H9 (cell line): ENCODE results near the gene PTPRB. TPM values are rescaled to one million over a fixed set of nuclear protein-coding genes. Genes with fewer than 3 reads are reported as not detected.

Source experiments
- DNase-seq: peaks from one replicate; pipeline ENCODE4 v3.0.0-alpha.2; 2017
- H2AFZ ChIP-seq: one replicate; pipeline ENCODE4 v1.6.1; 2013; ENCODE audit warnings: mild to moderate bottlenecking, low read length, control low read depth, moderate library complexity
- H2AK5ac ChIP-seq: 2 replicates; pipeline ENCODE4 v1.6.1; 2013; ENCODE audit warnings: low read length, control low read depth, mixed read lengths; ENCODE audit not compliant: insufficient read length
- H2BK120ac ChIP-seq: one replicate; pipeline ENCODE4 v1.6.1; 2013; ENCODE audit warnings: low read depth, mild to moderate bottlenecking, low read length, control low read depth, inconsistent platforms; ENCODE audit not compliant: poor library complexity, severe bottlenecking
- H2BK12ac ChIP-seq: 2 replicates; pipeline ENCODE4 v1.6.1; 2013; ENCODE audit warnings: low read length, control low read depth, mixed read lengths, low read depth; ENCODE audit not compliant: insufficient read length
- H2BK15ac ChIP-seq: 2 replicates; pipeline ENCODE4 v1.6.1; 2013; ENCODE audit warnings: low read depth, low read length, control low read depth
- H2BK20ac ChIP-seq: one replicate; pipeline ENCODE4 v1.6.1; 2013; ENCODE audit warnings: low read depth, mild to moderate bottlenecking, low read length, control low read depth, inconsistent platforms; ENCODE audit not compliant: poor library complexity, severe bottlenecking
- H2BK5ac ChIP-seq: 2 replicates; pipeline ENCODE4 v1.6.1; 2013; ENCODE audit warnings: low read length, control low read depth, mixed read lengths; ENCODE audit not compliant: insufficient read length
- H3K14ac ChIP-seq: 2 replicates; pipeline ENCODE4 v1.6.1; 2013; ENCODE audit warnings: low read length, control low read depth; ENCODE audit not compliant: insufficient read depth
- H3K18ac ChIP-seq: 2 replicates; pipeline ENCODE4 v1.6.1; 2013; ENCODE audit warnings: low read depth, mild to moderate bottlenecking, mixed read lengths, low read length, control low read depth; ENCODE audit not compliant: insufficient read length
- H3K23ac ChIP-seq: 2 replicates; pipeline ENCODE4 v1.6.1; 2013; ENCODE audit warnings: low read length, control low read depth, mixed read lengths, low read depth; ENCODE audit not compliant: insufficient read length
- H3K23me2 ChIP-seq: 2 replicates; pipeline ENCODE4 v1.6.1; 2013; ENCODE audit warnings: low read depth, mild to moderate bottlenecking, mixed read lengths, low read length, control low read depth; ENCODE audit not compliant: insufficient read length, poor library complexity, severe bottlenecking
- H3K27ac ChIP-seq: 2 replicates; pipeline ENCODE4 v1.5.1; 2013; ENCODE audit warnings: low read length, control low read depth, mixed read lengths, low read depth; ENCODE audit not compliant: insufficient read length
- H3K27me3 ChIP-seq: 2 replicates; pipeline ENCODE4 v1.6.1; 2013; ENCODE audit warnings: low read length, control low read depth, inconsistent platforms; ENCODE audit not compliant: insufficient read depth
- H3K4ac ChIP-seq: 2 replicates; pipeline ENCODE4 v1.6.1; 2013; ENCODE audit warnings: low read depth, mild to moderate bottlenecking, control low read depth, inconsistent platforms, low read length, moderate library complexity
- H3K4me1 ChIP-seq: 2 replicates; pipeline ENCODE4 v1.6.1; 2013; ENCODE audit warnings: low read length, control low read depth, inconsistent platforms; ENCODE audit not compliant: insufficient read depth
- H3K4me2 ChIP-seq: 2 replicates; pipeline ENCODE4 v1.6.1; 2013; ENCODE audit warnings: low read length, control low read depth, mixed read lengths; ENCODE audit not compliant: insufficient read length, insufficient read depth
- H3K56ac ChIP-seq: 2 replicates; pipeline ENCODE4 v1.6.1; 2013; ENCODE audit warnings: low read depth, mild to moderate bottlenecking, mixed read lengths, low read length, control low read depth; ENCODE audit not compliant: insufficient read length
- H3K79me1 ChIP-seq: 2 replicates; pipeline ENCODE4 v1.6.1; 2013; ENCODE audit warnings: low read depth, mild to moderate bottlenecking, moderate library complexity, low read length, control low read depth, inconsistent platforms; ENCODE audit not compliant: insufficient read depth, poor library complexity, severe bottlenecking
- H3K79me2 ChIP-seq: 2 replicates; pipeline ENCODE4 v1.6.1; 2013; ENCODE audit warnings: low read length, control low read depth, inconsistent platforms; ENCODE audit not compliant: insufficient read depth
- H3K9ac ChIP-seq: 2 replicates; pipeline ENCODE4 v1.6.1; 2013; ENCODE audit warnings: low read length, control low read depth, mixed read lengths; ENCODE audit not compliant: insufficient read length; ENCODE audit errors: extremely low read depth
- H3K9me3 ChIP-seq: one replicate; pipeline ENCODE4 v1.6.1; 2013; ENCODE audit warnings: low read depth, low read length, inconsistent platforms; ENCODE audit not compliant: control insufficient read depth
- H3T11ph ChIP-seq: one replicate; pipeline ENCODE4 v1.6.1; 2013; ENCODE audit warnings: mild to moderate bottlenecking, low read length, control low read depth, inconsistent platforms
- H4K20me1 ChIP-seq: one replicate; pipeline ENCODE4 v1.6.1; 2013; ENCODE audit not compliant: control insufficient read depth, insufficient read length, insufficient read depth
- H4K5ac ChIP-seq: 2 replicates; pipeline ENCODE4 v1.6.1; 2013; ENCODE audit warnings: low read depth, mild to moderate bottlenecking, mixed read lengths, low read length, control low read depth; ENCODE audit not compliant: insufficient read length
- H4K8ac ChIP-seq: replicated peaks from 2 replicates; pipeline ENCODE4 v1.6.1; 2013; ENCODE audit warnings: low read length, control low read depth, mixed read lengths, low read depth; ENCODE audit not compliant: insufficient read length
- H4K91ac ChIP-seq: 2 replicates; pipeline ENCODE4 v1.6.1; 2013; ENCODE audit warnings: low read depth, mild to moderate bottlenecking, moderate library complexity, mixed read lengths, low read length, control low read depth; ENCODE audit not compliant: insufficient read length
- H3K27ac Mint-ChIP-seq, 3 experiments: 2 replicates in 2 of 3; 3 replicates in 1 of 3; pipeline ENCODE4 v1.8.0; 2020 to 2021; ENCODE audit warnings: mixed read lengths in 3 of 3, mild to moderate bottlenecking in 1 of 3, moderate library complexity in 1 of 3
- H3K27me3 Mint-ChIP-seq: 2 replicates; pipeline ENCODE4 v1.8.0; 2021; ENCODE audit warnings: low read depth, mild to moderate bottlenecking, moderate library complexity, mixed read lengths
- H3K36me3 Mint-ChIP-seq, 3 experiments: 2 replicates in 2 of 3; 3 replicates in 1 of 3; pipeline ENCODE4 v1.8.0; 2020 to 2021; ENCODE audit warnings: low read depth in 3 of 3, mixed read lengths in 3 of 3; ENCODE audit not compliant: insufficient read depth in 1 of 3
- H3K4me1 Mint-ChIP-seq, 2 experiments: 2 replicates each; pipeline ENCODE4 v1.8.0; 2020; ENCODE audit warnings: mixed read lengths in 2 of 2
- H3K4me3 Mint-ChIP-seq, 2 experiments: 2 replicates in 1 of 2; 3 replicates in 1 of 2; pipeline ENCODE4 v1.8.0; 2020 to 2021; ENCODE audit warnings: mild to moderate bottlenecking in 2 of 2, mixed read lengths in 2 of 2, moderate library complexity in 1 of 2
- H3K9me3 Mint-ChIP-seq, 2 experiments: 2 replicates in 1 of 2; 3 replicates in 1 of 2; pipeline ENCODE4 v1.8.0; 2020; ENCODE audit warnings: mild to moderate bottlenecking in 2 of 2, mixed read lengths in 2 of 2, moderate library complexity in 1 of 2
- WGBS: extraction: QIAGEN DNeasy Blood & Tissue Kit; methylation state at CpG from one replicate; pipeline ENCODE4 v1.1.7; 2013; ENCODE audit warnings: missing lambda C conversion rate, low lambda C conversion rate, mixed read lengths; ENCODE audit not compliant: insufficient read length; ENCODE audit errors: extremely low coverage; 5-methylcytosine and 5-hydroxymethylcytosine counted together
- total RNA-seq: library from RNA; stranded (reverse); gene quantifications from 2 replicates; pipeline ENCODE4 v1.2.1, GENCODE V29; 2021
- TF ChIP-seq, protein P1 (sequence below): fragments of 200-600 bp; sonication (generic); conservative IDR thresholded peaks from 3 replicates; pipeline ENCODE4 v1.8.0; 2021; ENCODE audit warnings: antibody characterized with exemption, mild to moderate bottlenecking

Gene PTPRB
- total RNA-seq, 1 experiment from 2014 or later, result 1.4 TPM

DNA sequence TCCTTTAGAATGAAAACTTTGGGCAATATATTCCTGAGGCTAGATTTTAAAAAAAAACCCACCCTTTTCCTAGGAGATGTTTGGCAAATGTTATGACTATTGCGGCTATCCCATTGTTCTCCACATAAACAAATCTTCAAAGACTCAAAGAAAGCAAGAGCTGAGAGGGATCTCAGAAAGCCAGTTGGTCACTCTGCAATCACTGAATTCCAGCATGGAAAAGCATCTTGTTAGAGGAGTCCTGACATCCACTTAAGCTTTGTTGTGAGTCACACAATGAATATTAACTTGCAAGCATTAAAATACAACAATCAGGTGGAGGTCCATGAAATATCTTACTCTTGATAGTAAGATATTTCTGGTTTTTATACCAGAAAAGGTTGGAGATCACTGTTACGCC is 11.0 kb upstream of the PTPRB start:
- no peak overlapping the region for H3K4ac ChIP-seq
- no peak overlapping the region for H3K14ac ChIP-seq
- H3T11ph ChIP-seq, result no peak overlapping the region
- Mint-ChIP-seq H3K27me3 (no peaks in the 10 kb centered on the region), H3K9me3 (no peaks in the 10 kb centered on the region), H3K4me1 (peaks cover 18 to 36% of the 10 kb centered on the region in 2 experiments), H3K4me3 (no peak overlapping the region), H3K36me3 (no peaks in the 10 kb centered on the region), H3K27ac (peak overlapping the region in 1 of 3 experiments; percentile 84; a peak in 2 of 7 replicates)
- no peak overlapping the region for H3K4me2 ChIP-seq
- peaks cover 2% of the 10 kb centered on the region for H3K23me2 ChIP-seq
- H2AFZ ChIP-seq, result no peak overlapping the region
- H3K9me3 ChIP-seq, result no peaks in the 10 kb centered on the region
- no peak overlapping the region for H4K5ac ChIP-seq
- H3K56ac ChIP-seq, result no peak overlapping the region
- no peak overlapping the region for H2BK15ac ChIP-seq
- H3K18ac ChIP-seq, result no peak overlapping the region
- TF ChIP-seq, protein P1, sequence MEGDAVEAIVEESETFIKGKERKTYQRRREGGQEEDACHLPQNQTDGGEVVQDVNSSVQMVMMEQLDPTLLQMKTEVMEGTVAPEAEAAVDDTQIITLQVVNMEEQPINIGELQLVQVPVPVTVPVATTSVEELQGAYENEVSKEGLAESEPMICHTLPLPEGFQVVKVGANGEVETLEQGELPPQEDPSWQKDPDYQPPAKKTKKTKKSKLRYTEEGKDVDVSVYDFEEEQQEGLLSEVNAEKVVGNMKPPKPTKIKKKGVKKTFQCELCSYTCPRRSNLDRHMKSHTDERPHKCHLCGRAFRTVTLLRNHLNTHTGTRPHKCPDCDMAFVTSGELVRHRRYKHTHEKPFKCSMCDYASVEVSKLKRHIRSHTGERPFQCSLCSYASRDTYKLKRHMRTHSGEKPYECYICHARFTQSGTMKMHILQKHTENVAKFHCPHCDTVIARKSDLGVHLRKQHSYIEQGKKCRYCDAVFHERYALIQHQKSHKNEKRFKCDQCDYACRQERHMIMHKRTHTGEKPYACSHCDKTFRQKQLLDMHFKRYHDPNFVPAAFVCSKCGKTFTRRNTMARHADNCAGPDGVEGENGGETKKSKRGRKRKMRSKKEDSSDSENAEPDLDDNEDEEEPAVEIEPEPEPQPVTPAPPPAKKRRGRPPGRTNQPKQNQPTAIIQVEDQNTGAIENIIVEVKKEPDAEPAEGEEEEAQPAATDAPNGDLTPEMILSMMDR, result no peak
- no peak overlapping the region for H4K91ac ChIP-seq
- peaks cover 9% of the 10 kb centered on the region; the same call in 1 of the 2 replicates for H3K4me1 ChIP-seq
- H2AK5ac ChIP-seq, result no peak overlapping the region
- no CpG with 5 or more reads among the region's 2 CpGs for WGBS
- no peak for DNase-seq
- no peak overlapping the region for H2BK12ac ChIP-seq
- H2BK5ac ChIP-seq, result no peak overlapping the region
- no peak overlapping the region for H2BK20ac ChIP-seq
- no peak overlapping the region for H4K8ac ChIP-seq
- H2BK120ac ChIP-seq, result no peak overlapping the region
- H3K23ac ChIP-seq, result no peak overlapping the region
- no peaks in the 10 kb centered on the region for H3K79me1 ChIP-seq
- no peaks in the 10 kb centered on the region for H4K20me1 ChIP-seq
- H3K27ac ChIP-seq, result no peak overlapping the region
- H3K27me3 ChIP-seq, result no peaks in the 10 kb centered on the region
- H3K9ac ChIP-seq, result no peak overlapping the region
- no peaks in the 10 kb centered on the region for H3K79me2 ChIP-seq
